ENCODE measurements around the gene NINL.
A peak's percentile ranks its signal among the peaks of the same experiment; 100 is the strongest.

NINL gene

GRCh38 chr20:25539742-25540672 lies 45.3 kb downstream of the NINL start:
- Histone ChIP-seq H4K20me1 (ENCODE audit: insufficient read depth, low read length) (no peaks in the 10 kb centered on the region), H3K4me2 (ENCODE audit: low read length) (peak overlapping the region; percentile 37; the same call in 1 of the 2 replicates), H3K4me3 (ENCODE audit: low read depth, low read length, poor library complexity, severe bottlenecking) (no peak overlapping the region), H3K9me2 (ENCODE audit: low read depth, low read length) (no peaks in the 10 kb centered on the region), H3F3A (ENCODE audit: insufficient read depth, low read length) (no peaks in the 10 kb centered on the region), H3K79me2 (ENCODE audit: insufficient read depth, low read length) (no peaks in the 10 kb centered on the region), H3K27me3 (ENCODE audit: insufficient read depth, low read length) (no peaks in the 10 kb centered on the region), H3K4me1 (ENCODE audit: insufficient read depth, low read length, severe bottlenecking) (peaks cover 10% of the 10 kb centered on the region), H3K9ac (ENCODE audit: low read length) (no peak overlapping the region), H3K27ac (ENCODE audit: low read depth, low read length, poor library complexity, severe bottlenecking) (no peak overlapping the region), H3K36me3 (ENCODE audit: insufficient read depth, low read length) (no peaks in the 10 kb centered on the region), H2AFZ (ENCODE audit: low read length) (no peak overlapping the region), H3K9me3 (ENCODE audit: low read length) (no peaks in the 10 kb centered on the region)
- no peak for TF ChIP-seq EZH2 (IDR thresholded peaks at IDR 0.05; ENCODE audit: borderline replicate concordance, low read length)
- TF ChIP-seq, protein P1, sequence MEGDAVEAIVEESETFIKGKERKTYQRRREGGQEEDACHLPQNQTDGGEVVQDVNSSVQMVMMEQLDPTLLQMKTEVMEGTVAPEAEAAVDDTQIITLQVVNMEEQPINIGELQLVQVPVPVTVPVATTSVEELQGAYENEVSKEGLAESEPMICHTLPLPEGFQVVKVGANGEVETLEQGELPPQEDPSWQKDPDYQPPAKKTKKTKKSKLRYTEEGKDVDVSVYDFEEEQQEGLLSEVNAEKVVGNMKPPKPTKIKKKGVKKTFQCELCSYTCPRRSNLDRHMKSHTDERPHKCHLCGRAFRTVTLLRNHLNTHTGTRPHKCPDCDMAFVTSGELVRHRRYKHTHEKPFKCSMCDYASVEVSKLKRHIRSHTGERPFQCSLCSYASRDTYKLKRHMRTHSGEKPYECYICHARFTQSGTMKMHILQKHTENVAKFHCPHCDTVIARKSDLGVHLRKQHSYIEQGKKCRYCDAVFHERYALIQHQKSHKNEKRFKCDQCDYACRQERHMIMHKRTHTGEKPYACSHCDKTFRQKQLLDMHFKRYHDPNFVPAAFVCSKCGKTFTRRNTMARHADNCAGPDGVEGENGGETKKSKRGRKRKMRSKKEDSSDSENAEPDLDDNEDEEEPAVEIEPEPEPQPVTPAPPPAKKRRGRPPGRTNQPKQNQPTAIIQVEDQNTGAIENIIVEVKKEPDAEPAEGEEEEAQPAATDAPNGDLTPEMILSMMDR (IDR thresholded peaks at IDR 0.05; ENCODE audit: low read length) = peak; percentile 32; the same call in 1 of the 2 replicates

GRCh38 chr20:25538838-25539665 lies 46.3 kb downstream of the NINL start:
- no peaks in the 10 kb centered on the region for H3K9me3 ChIP-seq (ENCODE audit: low read length)
- H3K4me1 ChIP-seq (ENCODE audit: insufficient read depth, low read length, severe bottlenecking) = peaks cover 10% of the 10 kb centered on the region
- H3K4me2 ChIP-seq (ENCODE audit: low read length) = peak overlapping the region; percentile 37; the same call in 1 of the 2 replicates
- H4K20me1 ChIP-seq (ENCODE audit: insufficient read depth, low read length) = no peaks in the 10 kb centered on the region
- H3K27ac ChIP-seq (ENCODE audit: low read depth, low read length, poor library complexity, severe bottlenecking) = no peak overlapping the region
- no peaks in the 10 kb centered on the region for H3K79me2 ChIP-seq (ENCODE audit: insufficient read depth, low read length)
- H3K9ac ChIP-seq (ENCODE audit: low read length) = no peak overlapping the region
- H3K4me3 ChIP-seq (ENCODE audit: low read depth, low read length, poor library complexity, severe bottlenecking) = no peak overlapping the region
- no peaks in the 10 kb centered on the region for H3K27me3 ChIP-seq (ENCODE audit: insufficient read depth, low read length)
- no peak for TF ChIP-seq EZH2 (IDR thresholded peaks at IDR 0.05; ENCODE audit: borderline replicate concordance, low read length)
- TF ChIP-seq, protein P1 (IDR thresholded peaks at IDR 0.05; ENCODE audit: low read length) = no peak
- no peaks in the 10 kb centered on the region for H3F3A ChIP-seq (ENCODE audit: insufficient read depth, low read length)
- H2AFZ ChIP-seq (ENCODE audit: low read length) = no peak overlapping the region
- no peaks in the 10 kb centered on the region for H3K36me3 ChIP-seq (ENCODE audit: insufficient read depth, low read length)
- H3K9me2 ChIP-seq (ENCODE audit: low read depth, low read length) = no peaks in the 10 kb centered on the region

- H3K4me2 ChIP-seq (ENCODE audit: low read length) = no peak overlapping the region
- H3K27ac ChIP-seq (ENCODE audit: low read depth, low read length, poor library complexity, severe bottlenecking) = no peak overlapping the region
- no peaks in the 10 kb centered on the region for H4K20me1 ChIP-seq (ENCODE audit: insufficient read depth, low read length)
- H3K79me2 ChIP-seq (ENCODE audit: insufficient read depth, low read length) = no peaks in the 10 kb centered on the region
- H3K27me3 ChIP-seq (ENCODE audit: insufficient read depth, low read length) = no peaks in the 10 kb centered on the region
- H3K4me1 ChIP-seq (ENCODE audit: insufficient read depth, low read length, severe bottlenecking) = peaks cover 10% of the 10 kb centered on the region
- H3K9ac ChIP-seq (ENCODE audit: low read length) = no peak overlapping the region
- no peaks in the 10 kb centered on the region for H3K9me3 ChIP-seq (ENCODE audit: low read length)
- H3K36me3 ChIP-seq (ENCODE audit: insufficient read depth, low read length) = no peaks in the 10 kb centered on the region
- no peak overlapping the region for H3K4me3 ChIP-seq (ENCODE audit: low read depth, low read length, poor library complexity, severe bottlenecking)
- no peaks in the 10 kb centered on the region for H3K9me2 ChIP-seq (ENCODE audit: low read depth, low read length)
- TF ChIP-seq EZH2 (IDR thresholded peaks at IDR 0.05; ENCODE audit: borderline replicate concordance, low read length) = no peak
- TF ChIP-seq, protein P1 (IDR thresholded peaks at IDR 0.05; ENCODE audit: low read length) = no peak
- H3F3A ChIP-seq (ENCODE audit: insufficient read depth, low read length) = no peaks in the 10 kb centered on the region
- no peak overlapping the region for H2AFZ ChIP-seq (ENCODE audit: low read length)
These were observed 47.4 kb downstream of the NINL start for GRCh38 chr20:25537890-25538289.

All from OCI-LY1 (cell line).